CD4-positive, alpha-beta T cell (primary cell): ENCODE data around the gene ERN1. TPM values are rescaled to one million over a fixed set of nuclear protein-coding genes. Genes with fewer than 3 reads are reported as not detected.

Source experiments
- ATAC-seq: fragments of 200-7000 bp; cut with Tn5 transposase; one replicate; pipeline ENCODE4 v1.10.0; 2022; ENCODE audit warnings: mild to moderate bottlenecking; ENCODE audit not compliant: poor library complexity
- CTCF ChIA-PET: fragments of 350-600 bp; sonication (Branson Sonifier 250); formaldehyde crosslinking; loops from one replicate; lab custom pipeline; 2021; ENCODE audit warnings: antibody characterized with exemption, inconsistent platforms; lab: Charles Lee
- POLR2A ChIA-PET: fragments of 350-600 bp; sonication (Branson Sonifier 250); formaldehyde crosslinking; loops from one replicate; lab custom pipeline; 2021; ENCODE audit warnings: antibody characterized with exemption, inconsistent platforms; lab: Charles Lee
- DNase-seq, 14 experiments: peaks; one replicate each; pipeline ENCODE4 v3.0.0-alpha.2; 2013 to 2020; ENCODE audit warnings: mixed read lengths in 2 of 14
- H3K27ac ChIP-seq, 2 donors: one replicate each; pipeline versions ENCODE4 v1.5.1 to v1.7.0; 2013; ENCODE audit warnings: low read length in 2 of 2, low read depth in 1 of 2, mild to moderate bottlenecking in 1 of 2
- H3K27me3 ChIP-seq, 2 experiments: 1 replicate in 1 of 2; 2 replicates in 1 of 2; pipeline versions ENCODE4 v1.6.1 to v1.7.0; 2013; ENCODE audit warnings: low read length in 2 of 2, control low read depth in 1 of 2, mild to moderate bottlenecking in 1 of 2, moderate library complexity in 1 of 2; ENCODE audit not compliant: insufficient read depth in 2 of 2, control insufficient read depth in 1 of 2
- H3K36me3 ChIP-seq: one replicate; pipeline ENCODE4 v1.6.1; 2013; ENCODE audit warnings: low read length, control low read depth; ENCODE audit not compliant: insufficient read depth
- H3K4me1 ChIP-seq: one replicate; pipeline ENCODE4 v1.6.1; 2013; ENCODE audit warnings: low read length, control low read depth; ENCODE audit not compliant: insufficient read depth
- H3K4me3 ChIP-seq: one replicate; pipeline ENCODE4 v1.5.1; 2013; ENCODE audit warnings: mild to moderate bottlenecking, low read length, moderate library complexity
- H3K9me3 ChIP-seq, 2 experiments: 1 replicate in 1 of 2; 2 replicates in 1 of 2; pipeline versions ENCODE4 v1.6.1 to v1.7.0; 2013; ENCODE audit warnings: low read length in 2 of 2, mild to moderate bottlenecking in 2 of 2, control low read depth in 1 of 2, moderate library complexity in 1 of 2; ENCODE audit not compliant: control insufficient read depth in 1 of 2, insufficient read depth in 1 of 2
- H3K27ac Mint-ChIP-seq: one replicate; pipeline ENCODE4 v1.8.0; 2020; ENCODE audit warnings: mixed read lengths
- H3K27me3 Mint-ChIP-seq: one replicate; pipeline ENCODE4 v1.8.0; 2021; ENCODE audit warnings: mixed read lengths
- H3K36me3 Mint-ChIP-seq: one replicate; pipeline ENCODE4 v1.8.0; 2021; ENCODE audit warnings: low read depth, mixed read lengths
- H3K4me1 Mint-ChIP-seq: one replicate; pipeline ENCODE4 v1.8.0; 2021; ENCODE audit warnings: low read depth, mixed read lengths
- H3K4me3 Mint-ChIP-seq: one replicate; pipeline ENCODE4 v1.8.0; 2020; ENCODE audit warnings: mild to moderate bottlenecking, mixed read lengths
- H3K9me3 Mint-ChIP-seq: one replicate; pipeline ENCODE4 v1.8.0; 2020; ENCODE audit warnings: mixed read lengths
- CTCF ChIP-seq: fragments of 200-600 bp; IDR thresholded peaks from one replicate; pipeline ENCODE4 v1.8.0; 2022; ENCODE audit warnings: antibody characterized with exemption, mild to moderate bottlenecking
- intact Hi-C, 2 experiments: fragments of 100-400 bp; cut with DNase I in 1 of 2; cut with micrococcal nuclease in 1 of 2; formaldehyde crosslinking; loops; one replicate each; pipeline versions ENCODE4 v1.15.1 to v1.9.0; 2023 to 2025; cut with DNase I, micrococcal nuclease
- total RNA-seq, 174 experiments: library from RNA in 2 of 174; stranded (reverse) in 2 of 174; gene quantifications; one replicate each; pipeline ENCODE4 v1.2.3 and lab custom pipeline; 2021 to 2026

The ERN1 gene
- total RNA-seq, 2 experiments from 2014 or later: 62.7 to 67.8 TPM

- Histone ChIP-seq H3K36me3 (no peaks in the 10 kb centered on the region), H3K9me3 (no peaks in the 10 kb centered on the region), H3K27ac (no peak overlapping the region), H3K4me1 (peaks cover 47% of the 10 kb centered on the region), H3K4me3 (no peak overlapping the region), H3K27me3 (no peaks in the 10 kb centered on the region)
- ChIA-PET CTCF (interaction anchor here (0.7 to 7.9 kb wide), 32 partner anchors 9 to 119 kb away, joined by 3 to 170 read pairs (median 6); partner anchors contain the start of genes CD79B, ERN1, GH1 and ICAM2), POLR2A (interaction anchor here (0.6 to 6.3 kb wide), 12 partner anchors 9 to 235 kb away, joined by 3 to 74 read pairs (median 7); partner anchors contain the start of genes ERN1 and ICAM2)
- ATAC-seq (no peak), DNase-seq (peak; percentile 57 to 86 (median 68))
- no peak overlapping the region for H3K4me3 Mint-ChIP-seq
- H3K27me3 Mint-ChIP-seq: no peaks in the 10 kb centered on the region
- H3K4me1 Mint-ChIP-seq: peaks cover 33% of the 10 kb centered on the region
- H3K36me3 Mint-ChIP-seq: no peaks in the 10 kb centered on the region
- no peaks in the 10 kb centered on the region for H3K9me3 Mint-ChIP-seq
- TF ChIP-seq CTCF: peak; percentile 94
- intact Hi-C loops: loop anchor here (1.0 to 10.0 kb wide), 7 partner anchors 33 to 476 kb away; partner anchors contain the start of genes CCDC47 (in 1 of the 2), CEP95 (in 1 of the 2), DDX42 (in 1 of the 2) and DDX5 (in 1 of the 2)
- H3K27ac Mint-ChIP-seq: no peak overlapping the region
Measured at GRCh38 chr17:64028874-64029464, 101.0 kb downstream of the ERN1 start.

- CTCF ChIA-PET: interaction anchor here (0.6 to 7.9 kb wide), 33 partner anchors 9 to 121 kb away, joined by 3 to 170 read pairs (median 6); partner anchors contain the start of genes CD79B, ERN1, GH1 and PRR29
- no peaks in the 10 kb centered on the region for H3K9me3 ChIP-seq
- ATAC-seq (peak; percentile 84), DNase-seq (peak; percentile 89 to 98 (median 93))
- Mint-ChIP-seq H3K27ac (peak overlapping the region; percentile 100), H3K27me3 (no peaks in the 10 kb centered on the region), H3K4me1 (peaks cover 59% of the 10 kb centered on the region), H3K9me3 (no peaks in the 10 kb centered on the region), H3K4me3 (peak overlapping the region; percentile 68), H3K36me3 (no peaks in the 10 kb centered on the region)
- intact Hi-C loops: loop anchor here (1.0 to 10.0 kb wide), 9 partner anchors 10 to 479 kb away; partner anchors contain the start of genes PRR29 (in 2 of the 2), CCDC47 (in 1 of the 2), CEP95 (in 1 of the 2) and DDX42 (in 1 of the 2)
- H3K36me3 ChIP-seq: no peaks in the 10 kb centered on the region
- peak; percentile 99 for TF ChIP-seq CTCF
- H3K27me3 ChIP-seq: no peaks in the 10 kb centered on the region
- H3K4me3 ChIP-seq: peak overlapping the region; percentile 46
- POLR2A ChIA-PET: interaction anchor here (0.6 to 6.3 kb wide), 23 partner anchors 9 to 480 kb away, joined by 3 to 74 read pairs (median 7); partner anchors contain the start of genes CCDC47, CD79B, DDX42 and DDX5
- H3K27ac ChIP-seq: peak overlapping the region; percentile 74 to 91
- H3K4me1 ChIP-seq: peaks cover 78% of the 10 kb centered on the region
Measured at GRCh38 chr17:64025732-64026294, 104.1 kb downstream of the ERN1 start.
